ENCODE measurements around the gene H6PD.

H6PD gene

GRCh38 chr1:9225411-9225785, 9.2 kb upstream of the H6PD start:
- Histone ChIP-seq H3K4me1 (ENCODE audit: control insufficient read depth, insufficient read depth, low read length) (no peaks in the 10 kb centered on the region), H3K27ac (ENCODE audit: extremely low read depth, low read depth, low read length) (no peak overlapping the region), H3K9me3 (ENCODE audit: control insufficient read depth, insufficient read depth, low read depth, low read length) (no peaks in the 10 kb centered on the region), H3K4me3 (ENCODE audit: low read depth, low read length) (no peak overlapping the region), H3K36me3 (ENCODE audit: control insufficient read depth in 2 of 2, insufficient read depth in 1 of 2, low read length in 2 of 2) (no peaks in the 10 kb centered on the region)
- CTCF ChIA-PET = interaction anchor here (0.6 to 0.9 kb wide), 3 partner anchors 10 to 220 kb away, joined by 3 read pairs; no protein-coding TSS in a partner anchor
- POLR2A ChIA-PET = no interaction called here
- TF ChIP-seq ZBTB26 (tag by site-specific recombination; optimal IDR thresholded peaks at IDR 0.05) = no peak
- no peak for TF ChIP-seq GLI2 (tag by site-specific recombination; IDR thresholded peaks at IDR 0.05; ENCODE audit: borderline replicate concordance, low read depth)
- TF ChIP-seq ZBTB11 (tag by site-specific recombination; conservative IDR thresholded peaks at IDR 0.05; ENCODE audit: low read depth) = no peak
- TF ChIP-seq SCRT1 (tag by site-specific recombination; IDR thresholded peaks at IDR 0.05; ENCODE audit: borderline replicate concordance) = no peak
- TF ChIP-seq ZNF692 (tag by site-specific recombination; IDR thresholded peaks at IDR 0.05) = no peak
- TF ChIP-seq KLF7 (tag by site-specific recombination; IDR thresholded peaks at IDR 0.05; ENCODE audit: borderline replicate concordance) = no peak

GRCh38 chr1:9228609-9229008, 6.0 kb upstream of the H6PD start:
- Histone ChIP-seq H3K36me3 (ENCODE audit: control insufficient read depth in 2 of 2, insufficient read depth in 1 of 2, low read length in 2 of 2) (no peaks in the 10 kb centered on the region), H3K4me3 (ENCODE audit: low read depth, low read length) (no peak overlapping the region), H3K9me3 (ENCODE audit: control insufficient read depth, insufficient read depth, low read depth, low read length) (no peaks in the 10 kb centered on the region), H3K4me1 (ENCODE audit: control insufficient read depth, insufficient read depth, low read length) (no peaks in the 10 kb centered on the region), H3K27ac (ENCODE audit: extremely low read depth, low read depth, low read length) (no peak overlapping the region)
- ChIA-PET CTCF (interaction anchor here (1.5 kb wide), 1 partner anchor 118 kb away, joined by 6 read pairs; no protein-coding TSS in a partner anchor), POLR2A (no interaction called here)
- TF ChIP-seq ZNF18 (tag by site-specific recombination; IDR thresholded peaks at IDR 0.05) = no peak
- no peak for TF ChIP-seq ZBTB8A (tag by site-specific recombination; IDR thresholded peaks at IDR 0.05)
- TF ChIP-seq YY2 (tag by site-specific recombination; IDR thresholded peaks at IDR 0.05) = no peak
- no peak for TF ChIP-seq ZNF274 (IDR thresholded peaks at IDR 0.05; ENCODE audit: low read length)
- TF ChIP-seq ZNF274 (tag by site-specific recombination; IDR thresholded peaks at IDR 0.05; ENCODE audit: borderline replicate concordance) = no peak
- TF ChIP-seq KLF9 (tag by site-specific recombination; IDR thresholded peaks at IDR 0.05; ENCODE audit: low read depth) = no peak
- TF ChIP-seq ZNF626 (tag by site-specific recombination; IDR thresholded peaks at IDR 0.05) = no peak
- TF ChIP-seq RBAK (tag by site-specific recombination; IDR thresholded peaks at IDR 0.05) = no peak
- no peak for TF ChIP-seq INSM2 (tag by site-specific recombination; IDR thresholded peaks at IDR 0.05)
- no peak for TF ChIP-seq ZNF248 (tag by site-specific recombination; IDR thresholded peaks at IDR 0.05)
- TF ChIP-seq ZNF324 (tag by site-specific recombination; IDR thresholded peaks at IDR 0.05) = no peak
- TF ChIP-seq SCRT1 (tag by site-specific recombination; IDR thresholded peaks at IDR 0.05; ENCODE audit: borderline replicate concordance) = no peak
- TF ChIP-seq ZNF140 (tag by site-specific recombination; IDR thresholded peaks at IDR 0.05) = no peak
- no peak for TF ChIP-seq ZBTB17 (tag by site-specific recombination; IDR thresholded peaks at IDR 0.05)
- no peak for TF ChIP-seq ZSCAN23 (tag by site-specific recombination; IDR thresholded peaks at IDR 0.05)
- TF ChIP-seq ELK4 (IDR thresholded peaks at IDR 0.05; ENCODE audit: borderline replicate concordance, low read depth, low read length) = no peak
- TF ChIP-seq ZNF623 (tag by site-specific recombination; IDR thresholded peaks at IDR 0.05) = no peak
